ENCODE measurements around the gene WARS2.

The WARS2 gene

DNA sequence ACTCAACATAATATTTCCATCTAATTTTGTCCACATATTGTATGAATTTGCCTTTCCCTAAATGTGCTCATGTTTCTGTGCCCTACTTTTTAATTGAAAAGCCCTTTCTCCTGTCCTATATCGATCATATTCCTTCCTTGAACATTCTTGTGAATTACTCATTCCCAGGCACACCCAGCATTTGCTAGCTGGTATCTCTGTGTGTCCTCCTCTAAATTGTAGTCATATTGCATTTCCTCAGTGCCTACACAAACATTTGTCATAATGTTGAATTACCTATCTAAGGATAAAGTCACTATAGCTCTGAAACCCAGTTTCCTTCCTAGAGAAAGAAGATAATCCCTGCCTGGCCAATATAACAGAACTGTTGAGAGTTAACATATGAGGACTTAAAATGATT lies 112.7 kb downstream of the WARS2 start:
- in situ Hi-C loops (cut with HindIII; ENCODE audit: low sequenced_read_pairs) = no loop called here
- DNase-seq (ENCODE audit: low read depth) = no peak
- H3K4me3 ChIP-seq (ENCODE audit: low read depth, low read length) = no peak overlapping the region
- TF ChIP-seq, protein P1, sequence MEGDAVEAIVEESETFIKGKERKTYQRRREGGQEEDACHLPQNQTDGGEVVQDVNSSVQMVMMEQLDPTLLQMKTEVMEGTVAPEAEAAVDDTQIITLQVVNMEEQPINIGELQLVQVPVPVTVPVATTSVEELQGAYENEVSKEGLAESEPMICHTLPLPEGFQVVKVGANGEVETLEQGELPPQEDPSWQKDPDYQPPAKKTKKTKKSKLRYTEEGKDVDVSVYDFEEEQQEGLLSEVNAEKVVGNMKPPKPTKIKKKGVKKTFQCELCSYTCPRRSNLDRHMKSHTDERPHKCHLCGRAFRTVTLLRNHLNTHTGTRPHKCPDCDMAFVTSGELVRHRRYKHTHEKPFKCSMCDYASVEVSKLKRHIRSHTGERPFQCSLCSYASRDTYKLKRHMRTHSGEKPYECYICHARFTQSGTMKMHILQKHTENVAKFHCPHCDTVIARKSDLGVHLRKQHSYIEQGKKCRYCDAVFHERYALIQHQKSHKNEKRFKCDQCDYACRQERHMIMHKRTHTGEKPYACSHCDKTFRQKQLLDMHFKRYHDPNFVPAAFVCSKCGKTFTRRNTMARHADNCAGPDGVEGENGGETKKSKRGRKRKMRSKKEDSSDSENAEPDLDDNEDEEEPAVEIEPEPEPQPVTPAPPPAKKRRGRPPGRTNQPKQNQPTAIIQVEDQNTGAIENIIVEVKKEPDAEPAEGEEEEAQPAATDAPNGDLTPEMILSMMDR (IDR thresholded peaks at IDR 0.05; ENCODE audit: low read depth, low read length, missing control alignments) = no peak

DNA sequence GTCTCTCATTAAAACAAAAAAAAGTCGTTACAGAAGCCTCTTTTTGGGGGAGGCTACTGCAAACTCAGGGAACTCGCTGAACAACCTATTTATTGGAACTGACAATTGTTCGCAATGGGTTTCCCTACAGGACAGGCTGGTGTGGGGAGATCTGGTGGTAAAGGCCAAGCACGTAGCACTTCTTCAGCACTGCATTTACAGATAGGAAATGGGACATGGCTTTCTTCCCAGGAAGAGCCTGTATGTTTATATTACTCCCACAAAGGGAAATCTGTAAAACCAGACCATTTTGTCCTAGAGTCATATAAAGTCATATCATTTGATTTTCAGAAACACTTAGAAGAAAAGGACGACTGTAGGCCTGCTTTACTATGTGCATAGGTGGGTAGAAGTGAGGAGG lies 113.5 kb downstream of the WARS2 start:
- in situ Hi-C loops (cut with HindIII; ENCODE audit: low sequenced_read_pairs) = no loop called here
- H3K4me3 ChIP-seq (ENCODE audit: low read depth, low read length) = no peak overlapping the region
- no peak for DNase-seq (ENCODE audit: low read depth)
- TF ChIP-seq, protein P1 (IDR thresholded peaks at IDR 0.05; ENCODE audit: low read depth, low read length, missing control alignments) = no peak

DNA sequence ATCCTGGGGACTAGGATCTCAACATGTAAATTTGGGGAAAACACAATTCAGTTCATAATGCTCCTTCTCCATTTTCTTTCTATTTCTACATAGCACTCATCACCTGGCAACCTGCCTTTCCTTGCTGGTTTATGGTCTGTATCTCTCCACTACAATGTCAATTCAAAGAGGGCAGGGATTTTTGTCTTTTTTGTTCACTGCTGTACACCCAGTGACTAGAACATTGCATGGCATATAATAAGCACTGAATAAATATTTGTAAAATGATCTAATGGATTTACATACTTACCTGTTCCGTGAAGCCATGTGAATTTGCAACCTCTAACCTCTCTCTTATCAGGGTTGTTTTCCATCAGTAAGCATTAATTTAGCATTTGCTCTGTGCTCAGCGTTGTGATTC lies 124.9 kb downstream of the WARS2 start:
- DNase-seq (ENCODE audit: low read depth) = no peak

DNA sequence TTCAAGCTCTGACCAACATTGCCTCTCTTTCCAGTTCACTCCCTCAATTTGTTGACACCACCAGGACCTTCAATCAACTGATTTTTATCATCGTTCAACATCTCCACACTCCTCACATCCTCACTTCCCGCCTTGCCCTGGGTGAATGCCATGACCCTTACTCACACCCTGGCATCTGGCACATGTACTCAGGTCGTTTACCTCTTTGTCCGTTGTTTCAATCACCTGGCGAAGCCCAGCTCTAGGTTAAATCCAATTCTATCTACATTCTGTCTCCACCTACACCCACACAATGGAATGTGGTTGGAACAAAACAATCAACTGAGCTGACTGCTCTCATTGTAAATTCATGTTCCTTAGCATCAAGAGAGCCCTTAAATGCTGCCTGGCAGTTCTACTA lies 128.1 kb downstream of the WARS2 start:
- no peak for DNase-seq (ENCODE audit: low read depth)
- TF ChIP-seq, protein P1 (IDR thresholded peaks at IDR 0.05; ENCODE audit: low read depth, low read length, missing control alignments) = no peak
- in situ Hi-C loops (cut with HindIII; ENCODE audit: low sequenced_read_pairs) = no loop called here
- H3K4me3 ChIP-seq (ENCODE audit: low read depth, low read length) = no peak overlapping the region

More for the DNA sequence above, 124.9 kb downstream of the WARS2 start:
- no peak overlapping the region for H3K4me3 ChIP-seq (ENCODE audit: low read depth, low read length)
- TF ChIP-seq, protein P1 (IDR thresholded peaks at IDR 0.05; ENCODE audit: low read depth, low read length, missing control alignments) = no peak
- in situ Hi-C loops (cut with HindIII; ENCODE audit: low sequenced_read_pairs) = no loop called here

DNA sequence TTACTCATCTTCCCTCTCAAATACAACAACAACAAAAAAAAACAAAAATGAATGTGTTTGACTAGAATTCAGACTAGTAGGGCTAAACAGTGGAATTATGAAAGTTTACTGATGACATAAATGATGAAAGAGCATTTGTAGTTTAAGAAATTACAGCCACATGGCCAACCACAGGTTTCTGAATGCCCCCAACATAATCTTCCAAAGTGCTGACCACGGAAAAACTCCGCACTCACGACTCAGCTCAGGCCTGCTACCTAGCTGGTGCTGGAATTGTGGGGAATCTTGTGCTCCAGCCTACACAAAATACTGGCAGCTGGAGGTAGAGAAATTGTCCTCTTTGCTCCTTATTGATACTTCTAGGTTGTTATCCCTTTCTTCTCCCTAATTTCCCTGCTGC lies 128.7 kb downstream of the WARS2 start:
- TF ChIP-seq, protein P1 (IDR thresholded peaks at IDR 0.05; ENCODE audit: low read depth, low read length, missing control alignments) = no peak
- no peak for DNase-seq (ENCODE audit: low read depth)
- in situ Hi-C loops (cut with HindIII; ENCODE audit: low sequenced_read_pairs) = no loop called here
- no peak overlapping the region for H3K4me3 ChIP-seq (ENCODE audit: low read depth, low read length)

DNA sequence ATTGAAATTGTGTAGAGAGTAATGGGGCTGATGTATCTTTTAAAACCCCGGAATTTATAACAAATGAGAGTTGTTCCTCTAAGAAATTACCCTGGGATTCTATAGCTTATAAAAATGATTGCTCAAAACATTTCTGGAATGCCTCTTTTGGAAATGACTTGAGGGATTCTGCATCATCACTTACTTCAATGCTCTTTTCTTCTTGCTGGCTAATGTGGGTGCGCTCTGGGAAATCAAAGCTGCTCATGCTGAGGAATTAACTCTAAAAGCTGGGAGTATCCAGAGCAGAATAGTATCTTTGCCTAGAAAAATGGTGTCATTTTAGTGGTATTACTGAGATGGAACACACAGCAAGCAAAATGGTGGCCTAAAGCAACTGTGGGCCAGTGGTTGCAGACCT lies 129.3 kb downstream of the WARS2 start:
- no peak overlapping the region for H3K4me3 ChIP-seq (ENCODE audit: low read depth, low read length)
- in situ Hi-C loops (cut with HindIII; ENCODE audit: low sequenced_read_pairs) = no loop called here
- DNase-seq (ENCODE audit: low read depth) = no peak
- TF ChIP-seq, protein P1 (IDR thresholded peaks at IDR 0.05; ENCODE audit: low read depth, low read length, missing control alignments) = no peak

DNA sequence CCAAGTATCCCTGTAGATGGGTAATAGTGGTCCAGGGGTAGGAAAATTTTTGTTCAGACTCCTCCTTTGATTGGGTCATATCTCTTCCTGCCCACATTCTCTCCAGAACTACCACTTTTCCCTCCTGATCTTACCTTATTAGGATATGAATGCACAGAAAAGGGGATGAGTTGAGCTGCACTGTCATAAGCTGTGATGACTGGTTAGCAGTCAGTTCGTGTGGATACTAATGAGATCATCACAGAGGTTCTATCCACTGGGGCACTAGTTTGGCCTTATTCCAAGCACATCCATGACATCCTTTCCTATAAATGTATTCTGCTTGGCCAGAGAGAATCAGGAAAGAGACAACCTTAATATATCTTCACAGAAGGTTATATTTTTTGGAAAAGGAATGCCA lies 130.3 kb downstream of the WARS2 start:
- in situ Hi-C loops (cut with HindIII; ENCODE audit: low sequenced_read_pairs) = no loop called here
- TF ChIP-seq, protein P1 (IDR thresholded peaks at IDR 0.05; ENCODE audit: low read depth, low read length, missing control alignments) = no peak

More for the DNA sequence above, 130.3 kb downstream of the WARS2 start:
- H3K4me3 ChIP-seq (ENCODE audit: low read depth, low read length) = no peak overlapping the region
- no peak for DNase-seq (ENCODE audit: low read depth)
